Keratinocyte (primary cell): Measurements from ENCODE around the gene RAI14. TPM values are rescaled to one million over a fixed set of nuclear protein-coding genes. Genes with fewer than 3 reads are reported as not detected.

ENCODE experiments used
- DNase-seq: peaks from one replicate; pipeline ENCODE4 v3.0.0-alpha.2; 2011; ENCODE audit warnings: low read depth, missing footprints, low spot score
- FAIRE-seq: peaks from 2 replicates; lab custom pipeline; 2011; peaks lifted over from hg19 to GRCh38; lab: Jason Lieb, UNC
- H2AFZ ChIP-seq: 2 replicates; pipeline ENCODE4 v1.6.0; 2012; ENCODE audit warnings: low read length, control low read depth, inconsistent platforms; ENCODE audit not compliant: control insufficient read depth
- H3K27ac ChIP-seq: 2 replicates; pipeline ENCODE4 v1.5.1; 2011; ENCODE audit warnings: low read length; ENCODE audit not compliant: control insufficient read depth, insufficient read depth
- H3K27me3 ChIP-seq: 3 replicates; pipeline ENCODE4 v1.6.0; 2011; ENCODE audit warnings: low read length; ENCODE audit not compliant: control insufficient read depth, insufficient read depth; ENCODE audit errors: extremely low read depth
- H3K36me3 ChIP-seq, 2 experiments: 2 replicates in 1 of 2; 3 replicates in 1 of 2; pipeline ENCODE4 v1.5.1; 2011; ENCODE audit warnings: low read length in 2 of 2, mild to moderate bottlenecking in 1 of 2; ENCODE audit not compliant: control insufficient read depth in 2 of 2, insufficient read depth in 2 of 2; ENCODE audit errors: extremely low read depth in 1 of 2
- H3K4me1 ChIP-seq: 3 replicates; pipeline ENCODE4 v1.5.1; 2011; ENCODE audit warnings: low read length; ENCODE audit not compliant: control insufficient read depth, insufficient read depth; ENCODE audit errors: extremely low read depth
- H3K4me2 ChIP-seq: 3 replicates; pipeline ENCODE4 v1.6.0; 2011; ENCODE audit warnings: low read depth, low read length; ENCODE audit not compliant: control insufficient read depth, insufficient read depth; ENCODE audit errors: extremely low read depth
- H3K4me3 ChIP-seq, 3 experiments: fragments of 200-600 bp in 1 of 3; sonication (generic) in 1 of 3; 2 replicates in 2 of 3; 3 replicates in 1 of 3; pipeline ENCODE4 v1.5.1; 2011 to 2016; ENCODE audit warnings: low read length in 3 of 3, mild to moderate bottlenecking in 3 of 3, control low read depth in 2 of 3, inconsistent platforms in 1 of 3, low read depth in 1 of 3, mixed read lengths in 1 of 3, mixed run types in 1 of 3, moderate library complexity in 1 of 3; ENCODE audit not compliant: control insufficient read depth in 2 of 3, insufficient read depth in 2 of 3; ENCODE audit errors: extremely low read depth in 1 of 3
- H3K79me2 ChIP-seq: 2 replicates; pipeline ENCODE4 v1.6.0; 2012; ENCODE audit warnings: low read length; ENCODE audit not compliant: control insufficient read depth, insufficient read depth
- H3K9ac ChIP-seq: 3 replicates; pipeline ENCODE4 v1.6.0; 2011; ENCODE audit warnings: low read length; ENCODE audit not compliant: control insufficient read depth, insufficient read depth; ENCODE audit errors: extremely low read depth
- H3K9me1 ChIP-seq: 3 replicates; pipeline ENCODE4 v1.6.0; 2011; ENCODE audit warnings: low read length; ENCODE audit not compliant: control insufficient read depth, insufficient read depth; ENCODE audit errors: extremely low read depth
- H3K9me3 ChIP-seq: 2 replicates; pipeline ENCODE4 v1.5.1; 2012; ENCODE audit warnings: low read depth, low read length; ENCODE audit not compliant: control insufficient read depth
- H4K20me1 ChIP-seq: 3 replicates; pipeline ENCODE4 v1.6.0; 2011; ENCODE audit warnings: low read length; ENCODE audit not compliant: control insufficient read depth, insufficient read depth; ENCODE audit errors: extremely low read depth
- CTCF ChIP-seq, 3 experiments: IDR thresholded peaks in 1 of 3; conservative IDR thresholded peaks in 1 of 3; optimal IDR thresholded peaks in 1 of 3; 2 replicates in 2 of 3; 3 replicates in 1 of 3; pipeline versions ENCODE3 to v1.5.1; 2011; ENCODE audit warnings: low read length in 3 of 3, mild to moderate bottlenecking in 3 of 3, moderate library complexity in 2 of 3, control low read depth in 1 of 3, inconsistent platforms in 1 of 3; ENCODE audit not compliant: insufficient read depth in 2 of 3; ENCODE audit errors: extremely low read depth in 1 of 3
- EZH2 ChIP-seq: IDR thresholded peaks from one replicate; pipeline ENCODE4 v1.6.1; 2012; ENCODE audit warnings: inconsistent platforms, mild to moderate bottlenecking, low read length, moderate library complexity
- dilution Hi-C: fragments of 300-500 bp; cut with MboI; formaldehyde crosslinking; loops from one replicate; pipeline ENCODE4 v1.7.0; 2020; ENCODE audit warnings: low sequenced_read_pairs; ENCODE audit not compliant: extremely low pct_ligation_motif_present
- polyA plus RNA-seq, 5 experiments: library from polyadenylated mRNA; depleted of rRNA in 3 of 5; stranded (reverse) in 3 of 5; stranded (forward) in 1 of 5; unstranded in 1 of 5; fragments of >200 nt; gene quantifications; 1 replicate in 1 of 5; 2 replicates in 3 of 5; 3 replicates in 1 of 5; pipeline versions ENCODE4 v1.2.1 to v1.2.3, GENCODE V29; 2011 to 2012; ENCODE audit warnings: missing spikeins in 2 of 5, low read depth in 1 of 5, low replicate concordance in 1 of 5

The RAI14 gene
- polyA plus RNA-seq, 1 donor (not counting 4 experiments of a cell fraction or from before 2014, with no cell fraction given): 31.4 TPM

GRCh38 chr5:34719029-34719428, 62.9 kb downstream of the RAI14 start:
- Histone ChIP-seq H3K4me1 (no peaks in the 10 kb centered on the region), H3K4me3 (no peak overlapping the region)
- no peak for FAIRE-seq

DNA sequence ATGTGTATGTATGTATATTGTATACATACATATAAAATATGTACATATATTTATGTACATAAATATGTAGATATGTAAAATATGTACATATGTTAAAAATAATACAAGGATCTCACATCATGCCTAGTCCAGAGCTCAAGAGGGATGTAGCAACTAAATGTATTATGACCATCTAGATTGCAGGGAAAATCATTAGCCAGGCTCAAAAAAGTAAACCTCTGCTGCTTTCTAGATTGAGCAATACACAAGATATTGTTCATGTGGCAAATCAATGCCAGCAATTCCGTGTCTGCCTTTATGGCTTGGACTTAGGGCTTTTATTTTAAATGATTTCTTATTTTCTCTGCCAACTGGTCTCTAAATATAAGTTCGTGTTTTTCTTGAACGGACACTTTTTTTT, 65.2 kb downstream of the RAI14 start:
- Histone ChIP-seq H3K4me1 (no peaks in the 10 kb centered on the region), H3K9me3 (no peaks in the 10 kb centered on the region), H4K20me1 (no peaks in the 10 kb centered on the region), H3K9me1 (no peaks in the 10 kb centered on the region), H3K9ac (no peak overlapping the region), H2AFZ (no peak overlapping the region), H3K79me2 (no peaks in the 10 kb centered on the region), H3K4me3 (no peak overlapping the region), H3K4me2 (no peak overlapping the region), H3K36me3 (peaks cover 0 to 2% of the 10 kb centered on the region in 2 experiments), H3K27ac (no peak overlapping the region), H3K27me3 (no peaks in the 10 kb centered on the region)
- no peak for FAIRE-seq
- no peak for DNase-seq
- dilution Hi-C loops: no loop called here
- TF ChIP-seq EZH2 (no peak), CTCF (optimal IDR thresholded peaks at IDR 0.05 in 1 of 3, IDR thresholded peaks at IDR 0.05 in 1 of 3, conservative IDR thresholded peaks at IDR 0.05 in 1 of 3; ENCODE audit: extremely low read depth in 1 of 3, insufficient read depth in 2 of 3, low read length in 3 of 3) (no peak)

More at GRCh38 chr5:34719029-34719428, 62.9 kb downstream of the RAI14 start:
- dilution Hi-C loops: no loop called here
- Histone ChIP-seq H3K9me3 (no peaks in the 10 kb centered on the region), H3K27me3 (no peaks in the 10 kb centered on the region), H3K79me2 (no peaks in the 10 kb centered on the region), H3K27ac (no peak overlapping the region), H3K9me1 (no peaks in the 10 kb centered on the region), H4K20me1 (no peaks in the 10 kb centered on the region), H3K4me2 (no peak overlapping the region), H3K9ac (no peak overlapping the region), H3K36me3 (peaks cover 0 to 2% of the 10 kb centered on the region in 2 experiments), H2AFZ (no peak overlapping the region)
- DNase-seq: no peak
- no peak for TF ChIP-seq CTCF (optimal IDR thresholded peaks at IDR 0.05 in 1 of 3, IDR thresholded peaks at IDR 0.05 in 1 of 3, conservative IDR thresholded peaks at IDR 0.05 in 1 of 3; ENCODE audit: extremely low read depth in 1 of 3, insufficient read depth in 2 of 3, low read length in 3 of 3)
- no peak for TF ChIP-seq EZH2
